Measurements from ENCODE around the gene FNDC1. TPM values are rescaled to one million over a fixed set of nuclear protein-coding genes. Genes with fewer than 3 reads are reported as not detected.

Gene FNDC1
- total RNA-seq, 3 donors from 2014 or later (not counting 1 experiment from before 2014, with no cell fraction given): not detected

- H3K36me3 ChIP-seq (ENCODE audit: control insufficient read depth, insufficient read depth, low read length): no peaks in the 10 kb centered on the region
- Mint-ChIP-seq H3K36me3 (peaks cover 6% of the 10 kb centered on the region), H3K9me3 (no peaks in the 10 kb centered on the region), H3K27ac (no peak overlapping the region), H3K27me3 (ENCODE audit: low read depth in 2 of 2) (peaks cover 13 to 38% of the 10 kb centered on the region in 2 donors), H3K4me1 (no peaks in the 10 kb centered on the region), H3K4me3 (no peak overlapping the region)
- H3K4me1 ChIP-seq (ENCODE audit: control insufficient read depth, insufficient read depth, low read length): no peaks in the 10 kb centered on the region
- H3K4me3 ChIP-seq (ENCODE audit: low read length): no peak overlapping the region
- no peak for ATAC-seq
- no peaks in the 10 kb centered on the region for H3K9me3 ChIP-seq (ENCODE audit: control insufficient read depth, insufficient read depth, low read length)
- H3K27me3 ChIP-seq (ENCODE audit: control insufficient read depth, insufficient read depth, low read length): peaks cover 2% of the 10 kb centered on the region
- H3K27ac ChIP-seq (ENCODE audit: low read length): no peak overlapping the region
- no CpG with 5 or more reads among the region's 2 CpGs for WGBS (ENCODE audit: insufficient coverage)
- no peak for DNase-seq
- no peak for TF ChIP-seq CTCF (IDR thresholded peaks at IDR 0.05)
- intact Hi-C loops (cut with micrococcal nuclease): no loop called here
These were observed 27.3 kb downstream of the FNDC1 start for GRCh38 chr6:159196430-159196975.

- ATAC-seq: no peak
- no peak overlapping the region for H3K4me3 Mint-ChIP-seq
- DNase-seq: no peak
- H3K4me1 Mint-ChIP-seq: no peaks in the 10 kb centered on the region
- H3K9me3 Mint-ChIP-seq: no peaks in the 10 kb centered on the region
- TF ChIP-seq CTCF (IDR thresholded peaks at IDR 0.05): no peak
- no peaks in the 10 kb centered on the region for H3K36me3 ChIP-seq (ENCODE audit: control insufficient read depth, insufficient read depth, low read length)
- H3K4me1 ChIP-seq (ENCODE audit: control insufficient read depth, insufficient read depth, low read length): no peaks in the 10 kb centered on the region
- H3K27ac Mint-ChIP-seq: no peak overlapping the region
- no peak overlapping the region for H3K27ac ChIP-seq (ENCODE audit: low read length)
- peaks cover 13 to 38% of the 10 kb centered on the region in 2 donors for H3K27me3 Mint-ChIP-seq (ENCODE audit: low read depth in 2 of 2)
- H3K27me3 ChIP-seq (ENCODE audit: control insufficient read depth, insufficient read depth, low read length): peaks cover 2% of the 10 kb centered on the region
- intact Hi-C loops (cut with micrococcal nuclease): no loop called here
- H3K36me3 Mint-ChIP-seq: peaks cover 6% of the 10 kb centered on the region
- H3K9me3 ChIP-seq (ENCODE audit: control insufficient read depth, insufficient read depth, low read length): no peaks in the 10 kb centered on the region
- 85% methylated on average over 7 of the region's 7 CpGs for WGBS (ENCODE audit: insufficient coverage)
- no peak overlapping the region for H3K4me3 ChIP-seq (ENCODE audit: low read length)
These were observed 28.1 kb downstream of the FNDC1 start for GRCh38 chr6:159197251-159197650.

- peaks cover 4% of the 10 kb centered on the region for H3K27me3 ChIP-seq (ENCODE audit: control insufficient read depth, insufficient read depth, low read length)
- peaks cover 4% of the 10 kb centered on the region for H3K36me3 Mint-ChIP-seq
- H3K27ac Mint-ChIP-seq: no peak overlapping the region
- ATAC-seq (no peak), DNase-seq (no peak)
- H3K4me1 ChIP-seq (ENCODE audit: control insufficient read depth, insufficient read depth, low read length): peaks cover 20% of the 10 kb centered on the region
- peaks cover 28 to 29% of the 10 kb centered on the region in 2 donors for H3K4me1 Mint-ChIP-seq
- H3K4me3 ChIP-seq (ENCODE audit: low read length): no peak overlapping the region
- 66% methylated on average over 1 of the region's 1 CpG for WGBS (ENCODE audit: insufficient coverage)
- no peaks in the 10 kb centered on the region for H3K36me3 ChIP-seq (ENCODE audit: control insufficient read depth, insufficient read depth, low read length)
- H3K27me3 Mint-ChIP-seq (ENCODE audit: low read depth in 2 of 2): peaks cover 5 to 8% of the 10 kb centered on the region in 2 donors
- no peak overlapping the region for H3K27ac ChIP-seq (ENCODE audit: low read length)
- no peaks in the 10 kb centered on the region for H3K9me3 ChIP-seq (ENCODE audit: control insufficient read depth, insufficient read depth, low read length)
- no peak for TF ChIP-seq CTCF (IDR thresholded peaks at IDR 0.05)
- no peak overlapping the region for H3K4me3 Mint-ChIP-seq
- no peaks in the 10 kb centered on the region for H3K9me3 Mint-ChIP-seq
- intact Hi-C loops (cut with micrococcal nuclease): no loop called here
These were observed 32.1 kb downstream of the FNDC1 start for GRCh38 chr6:159201336-159201735.

Measured in natural killer cell (primary cell).